ENCODE results near the gene MYF5.

- TF ChIP-seq CREB5 (CRISPR knock-in tag; IDR thresholded peaks at IDR 0.05; ENCODE audit: low read depth) (no peak), PATZ1 (CRISPR knock-in tag; IDR thresholded peaks at IDR 0.05; ENCODE audit: borderline replicate concordance) (no peak), GLIS3 (CRISPR knock-in tag; IDR thresholded peaks at IDR 0.05) (no peak), ZNF70 (CRISPR knock-in tag; IDR thresholded peaks at IDR 0.05) (no peak), OSR1 (CRISPR knock-in tag; IDR thresholded peaks at IDR 0.05) (no peak), ARNTL (CRISPR knock-in tag; IDR thresholded peaks at IDR 0.05; ENCODE audit: borderline replicate concordance, low read depth) (no peak), CSDC2 (CRISPR knock-in tag; IDR thresholded peaks at IDR 0.05) (no peak), TSHZ2 (CRISPR knock-in tag; IDR thresholded peaks at IDR 0.05) (no peak), ZFP30 (CRISPR knock-in tag; IDR thresholded peaks at IDR 0.05) (no peak), ZC3H10 (CRISPR knock-in tag; IDR thresholded peaks at IDR 0.05) (no peak), PPARA (CRISPR knock-in tag; IDR thresholded peaks at IDR 0.05; ENCODE audit: borderline replicate concordance) (no peak), RARB (CRISPR knock-in tag; IDR thresholded peaks at IDR 0.05) (no peak)
- TF ChIP-seq, protein P1, sequence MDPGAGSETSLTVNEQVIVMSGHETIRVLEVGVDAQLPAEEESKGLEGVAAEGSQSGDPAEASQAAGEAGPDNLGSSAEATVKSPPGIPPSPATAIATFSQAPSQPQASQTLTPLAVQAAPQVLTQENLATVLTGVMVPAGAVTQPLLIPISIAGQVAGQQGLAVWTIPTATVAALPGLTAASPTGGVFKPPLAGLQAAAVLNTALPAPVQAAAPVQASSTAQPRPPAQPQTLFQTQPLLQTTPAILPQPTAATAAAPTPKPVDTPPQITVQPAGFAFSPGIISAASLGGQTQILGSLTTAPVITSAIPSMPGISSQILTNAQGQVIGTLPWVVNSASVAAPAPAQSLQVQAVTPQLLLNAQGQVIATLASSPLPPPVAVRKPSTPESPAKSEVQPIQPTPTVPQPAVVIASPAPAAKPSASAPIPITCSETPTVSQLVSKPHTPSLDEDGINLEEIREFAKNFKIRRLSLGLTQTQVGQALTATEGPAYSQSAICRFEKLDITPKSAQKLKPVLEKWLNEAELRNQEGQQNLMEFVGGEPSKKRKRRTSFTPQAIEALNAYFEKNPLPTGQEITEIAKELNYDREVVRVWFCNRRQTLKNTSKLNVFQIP (CRISPR knock-in tag; IDR thresholded peaks at IDR 0.05; ENCODE audit: borderline replicate concordance, low read depth), result no peak
- TF ChIP-seq, protein P2, sequence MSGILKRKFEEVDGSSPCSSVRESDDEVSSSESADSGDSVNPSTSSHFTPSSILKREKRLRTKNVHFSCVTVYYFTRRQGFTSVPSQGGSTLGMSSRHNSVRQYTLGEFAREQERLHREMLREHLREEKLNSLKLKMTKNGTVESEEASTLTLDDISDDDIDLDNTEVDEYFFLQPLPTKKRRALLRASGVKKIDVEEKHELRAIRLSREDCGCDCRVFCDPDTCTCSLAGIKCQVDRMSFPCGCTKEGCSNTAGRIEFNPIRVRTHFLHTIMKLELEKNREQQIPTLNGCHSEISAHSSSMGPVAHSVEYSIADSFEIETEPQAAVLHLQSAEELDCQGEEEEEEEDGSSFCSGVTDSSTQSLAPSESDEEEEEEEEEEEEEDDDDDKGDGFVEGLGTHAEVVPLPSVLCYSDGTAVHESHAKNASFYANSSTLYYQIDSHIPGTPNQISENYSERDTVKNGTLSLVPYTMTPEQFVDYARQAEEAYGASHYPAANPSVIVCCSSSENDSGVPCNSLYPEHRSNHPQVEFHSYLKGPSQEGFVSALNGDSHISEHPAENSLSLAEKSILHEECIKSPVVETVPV (CRISPR knock-in tag; IDR thresholded peaks at IDR 0.05), result no peak
Observed at GRCh38 chr12:80698256-80698655, 18.5 kb upstream of the MYF5 start.
